Measurements from ENCODE around the gene SNAP23.

SNAP23 gene

DNA sequence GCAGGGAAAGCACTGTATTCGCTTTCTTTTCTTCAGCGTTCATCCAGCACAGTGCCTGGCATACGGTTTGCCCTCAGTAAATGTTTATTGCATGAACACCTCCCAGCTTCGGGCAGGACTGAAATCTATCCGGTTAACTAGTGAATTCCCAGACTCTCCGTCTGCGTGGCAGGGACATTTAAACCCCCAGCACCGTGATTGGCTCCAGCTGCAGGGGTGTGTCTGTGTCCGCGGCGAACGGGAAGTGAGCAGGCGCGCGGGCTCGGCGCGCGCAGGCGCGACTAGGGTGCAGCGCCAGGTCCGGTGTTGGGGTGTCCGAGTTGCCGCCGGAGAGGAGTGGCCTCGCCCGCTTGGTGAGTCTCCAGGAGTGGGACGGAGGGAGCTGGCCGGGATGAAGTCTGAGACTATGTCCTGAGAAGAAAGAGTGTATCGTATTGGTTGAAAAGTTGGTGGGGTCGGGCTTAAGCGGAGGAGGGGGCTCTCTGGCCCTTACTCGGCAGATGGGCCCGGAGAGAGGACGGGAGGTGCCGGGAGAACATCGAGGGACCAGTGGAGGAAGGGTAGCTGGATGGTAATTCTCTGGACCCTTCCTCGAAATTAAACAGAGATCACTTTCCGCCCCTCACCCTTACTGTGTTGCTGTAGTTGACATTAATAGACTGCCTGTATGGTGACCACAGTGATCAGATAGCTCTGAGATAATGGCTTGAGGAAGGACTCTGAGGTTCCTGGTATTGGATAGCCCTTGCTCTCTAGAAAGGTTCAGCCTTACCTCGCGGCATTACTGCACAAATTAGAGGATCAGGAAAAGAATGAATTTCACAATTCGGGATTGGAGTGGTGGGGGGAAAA lies at the start of gene SNAP23:
TSS of gene SNAP23 (plus strand) at position 274 of the 852 bp plus-strand sequence. CDS start 16,213 bp downstream, outside the sequence.
- peak; percentile 86 for DNase-seq (ENCODE audit: low read depth)
- TF ChIP-seq, protein P1, sequence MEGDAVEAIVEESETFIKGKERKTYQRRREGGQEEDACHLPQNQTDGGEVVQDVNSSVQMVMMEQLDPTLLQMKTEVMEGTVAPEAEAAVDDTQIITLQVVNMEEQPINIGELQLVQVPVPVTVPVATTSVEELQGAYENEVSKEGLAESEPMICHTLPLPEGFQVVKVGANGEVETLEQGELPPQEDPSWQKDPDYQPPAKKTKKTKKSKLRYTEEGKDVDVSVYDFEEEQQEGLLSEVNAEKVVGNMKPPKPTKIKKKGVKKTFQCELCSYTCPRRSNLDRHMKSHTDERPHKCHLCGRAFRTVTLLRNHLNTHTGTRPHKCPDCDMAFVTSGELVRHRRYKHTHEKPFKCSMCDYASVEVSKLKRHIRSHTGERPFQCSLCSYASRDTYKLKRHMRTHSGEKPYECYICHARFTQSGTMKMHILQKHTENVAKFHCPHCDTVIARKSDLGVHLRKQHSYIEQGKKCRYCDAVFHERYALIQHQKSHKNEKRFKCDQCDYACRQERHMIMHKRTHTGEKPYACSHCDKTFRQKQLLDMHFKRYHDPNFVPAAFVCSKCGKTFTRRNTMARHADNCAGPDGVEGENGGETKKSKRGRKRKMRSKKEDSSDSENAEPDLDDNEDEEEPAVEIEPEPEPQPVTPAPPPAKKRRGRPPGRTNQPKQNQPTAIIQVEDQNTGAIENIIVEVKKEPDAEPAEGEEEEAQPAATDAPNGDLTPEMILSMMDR (IDR thresholded peaks at IDR 0.05; ENCODE audit: low read depth, low read length, missing control alignments), result no peak
- in situ Hi-C loops (cut with HindIII; ENCODE audit: low sequenced_read_pairs), result no loop called here
- H3K4me3 ChIP-seq (ENCODE audit: low read depth, low read length), result peak within 1 kb of the TSS; percentile 58

DNA sequence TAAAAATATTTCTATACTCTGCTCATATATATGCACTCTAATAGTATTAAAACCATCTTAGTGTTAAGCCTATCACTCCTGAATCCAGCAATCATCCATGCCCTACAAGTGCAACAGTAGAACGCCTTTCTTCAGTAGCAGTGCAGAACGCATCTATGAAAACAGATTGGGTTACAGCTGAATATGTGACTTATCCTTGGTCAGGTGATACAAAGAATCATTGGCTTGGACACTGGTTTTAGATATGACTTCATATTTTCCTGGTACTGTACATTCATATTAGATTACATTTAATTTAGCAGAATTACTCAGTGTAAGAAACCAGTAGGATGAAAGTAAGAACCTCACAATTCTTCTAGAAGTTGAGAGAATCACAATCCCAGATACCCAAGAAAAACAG lies 47.8 kb upstream of the SNAP23 start:
- in situ Hi-C loops (cut with HindIII; ENCODE audit: low sequenced_read_pairs), result loop anchor here (25.0 kb wide), 2 partner anchors 185 to 285 kb away; partner anchors contain the start of genes GANC, PLA2G4F and TMEM87A
- no peak for DNase-seq (ENCODE audit: low read depth)
- TF ChIP-seq, protein P1 (IDR thresholded peaks at IDR 0.05; ENCODE audit: low read depth, low read length, missing control alignments), result no peak
- H3K4me3 ChIP-seq (ENCODE audit: low read depth, low read length), result no peak overlapping the region

DNA sequence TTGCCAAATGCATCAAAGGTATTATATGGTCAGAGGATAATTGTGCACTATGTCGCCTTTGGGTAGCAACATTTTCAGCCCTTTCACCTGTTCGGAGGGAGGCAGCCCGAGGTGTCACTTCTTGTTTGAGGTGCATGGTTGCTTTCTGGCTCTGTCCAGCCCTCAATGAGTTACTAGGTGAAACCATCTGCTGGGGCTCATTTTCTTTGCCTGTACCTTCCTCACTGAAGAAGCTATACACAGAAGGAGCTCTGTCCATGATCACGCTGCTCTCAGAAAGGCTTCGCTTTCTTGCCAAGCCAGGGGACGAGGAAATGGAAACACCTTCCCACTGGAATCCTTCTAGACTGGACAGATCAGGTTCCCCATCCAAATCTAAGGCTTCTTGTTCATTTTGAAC lies 47.2 kb upstream of the SNAP23 start:
- TF ChIP-seq, protein P1 (IDR thresholded peaks at IDR 0.05; ENCODE audit: low read depth, low read length, missing control alignments), result no peak
- no peak overlapping the region for H3K4me3 ChIP-seq (ENCODE audit: low read depth, low read length)
- in situ Hi-C loops (cut with HindIII; ENCODE audit: low sequenced_read_pairs), result loop anchor here (25.0 kb wide), 2 partner anchors 186 to 286 kb away; partner anchors contain the start of genes GANC, PLA2G4F and TMEM87A

DNA sequence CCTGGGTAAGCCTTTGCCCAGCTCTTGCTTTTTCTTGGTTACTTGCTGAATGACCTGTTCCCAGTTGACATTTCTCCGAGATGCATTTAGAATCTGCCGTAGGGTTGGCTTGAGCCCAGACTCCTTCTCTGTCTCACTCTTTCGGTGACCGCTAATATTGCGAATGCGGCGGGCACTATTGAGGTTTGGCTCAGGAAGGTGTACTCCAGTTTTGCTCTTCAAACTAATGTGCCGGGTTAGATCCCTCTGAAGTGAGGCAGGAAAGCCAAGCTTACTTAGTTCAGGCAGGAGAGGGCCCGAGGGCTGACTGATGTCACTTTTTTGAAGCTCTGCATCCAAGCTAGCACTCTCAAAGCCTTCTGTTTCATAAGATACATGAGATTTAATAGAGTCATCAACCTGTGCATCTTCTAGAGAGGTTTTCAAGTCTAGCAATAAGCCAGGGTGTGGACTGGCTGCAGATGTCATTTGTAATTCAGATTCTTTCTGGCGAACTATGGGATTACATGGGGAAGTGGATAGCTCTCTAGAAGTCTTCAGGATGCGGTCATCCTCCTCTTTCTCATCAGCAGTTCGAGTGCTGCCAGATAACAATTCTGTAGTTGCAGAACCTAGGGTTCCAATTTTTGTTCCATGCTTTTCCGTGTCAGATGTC lies 45.5 kb upstream of the SNAP23 start:
- TF ChIP-seq, protein P1 (IDR thresholded peaks at IDR 0.05; ENCODE audit: low read depth, low read length, missing control alignments), result no peak
- in situ Hi-C loops (cut with HindIII; ENCODE audit: low sequenced_read_pairs), result loop anchor here (25.0 kb wide), 2 partner anchors 188 to 288 kb away; partner anchors contain the start of genes GANC, PLA2G4F and TMEM87A
- DNase-seq (ENCODE audit: low read depth), result no peak
- H3K4me3 ChIP-seq (ENCODE audit: low read depth, low read length), result no peak overlapping the region

More for the DNA sequence above, 47.2 kb upstream of the SNAP23 start:
- DNase-seq (ENCODE audit: low read depth), result no peak

DNA sequence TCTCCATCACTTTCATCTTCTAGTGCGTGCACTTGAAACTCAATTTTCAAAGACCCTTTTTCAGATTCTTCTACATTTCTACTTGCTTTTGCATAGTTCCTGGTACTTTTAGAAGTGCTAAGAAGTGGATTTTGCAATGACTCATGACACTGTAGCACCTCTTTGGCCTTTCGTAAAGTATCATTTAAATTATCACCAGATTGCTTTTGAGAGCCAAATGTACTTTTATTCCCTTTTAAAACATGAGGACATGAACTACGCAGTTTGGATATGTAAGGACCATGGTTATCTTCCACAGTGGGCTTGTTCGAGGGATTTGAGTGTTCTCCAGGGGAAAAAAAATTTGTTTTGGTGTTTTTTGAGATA lies 45.0 kb upstream of the SNAP23 start:
- no peak overlapping the region for H3K4me3 ChIP-seq (ENCODE audit: low read depth, low read length)
- in situ Hi-C loops (cut with HindIII; ENCODE audit: low sequenced_read_pairs), result no loop called here
- no peak for DNase-seq (ENCODE audit: low read depth)
- TF ChIP-seq, protein P1 (IDR thresholded peaks at IDR 0.05; ENCODE audit: low read depth, low read length, missing control alignments), result no peak

DNA sequence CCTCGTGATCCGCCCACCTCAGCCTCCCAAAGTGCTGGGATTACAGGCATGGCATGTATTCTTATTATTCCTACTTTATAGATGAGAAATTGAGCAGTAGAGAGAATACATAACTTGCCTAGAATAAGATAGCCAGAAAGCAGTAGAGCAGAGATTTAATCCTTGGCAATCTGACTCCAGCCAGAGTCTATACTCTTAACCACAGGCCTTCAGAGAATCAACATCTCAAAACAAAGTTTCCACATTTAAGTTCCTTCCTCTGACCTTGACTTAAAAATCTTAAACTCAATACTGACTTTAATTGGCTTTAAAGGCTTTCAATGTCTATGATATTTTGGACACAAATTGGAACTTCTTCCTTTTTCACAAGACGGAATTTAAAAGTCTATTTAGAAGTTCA lies 41.6 kb upstream of the SNAP23 start:
- H3K4me3 ChIP-seq (ENCODE audit: low read depth, low read length), result no peak overlapping the region
- TF ChIP-seq, protein P1 (IDR thresholded peaks at IDR 0.05; ENCODE audit: low read depth, low read length, missing control alignments), result no peak
- in situ Hi-C loops (cut with HindIII; ENCODE audit: low sequenced_read_pairs), result no loop called here
- DNase-seq (ENCODE audit: low read depth), result no peak

Data from astrocyte of the cerebellum (primary cell).